ENCODE results near the gene FOXO6. TPM values are rescaled to one million over a fixed set of nuclear protein-coding genes. Genes with fewer than 3 reads are reported as not detected.
A peak's percentile ranks its signal among the peaks of the same experiment; 100 is the strongest.

Gene FOXO6
- total and polyA plus RNA-seq, 9 of the 15 experiments (the other 6 are each of a cell fraction or from before 2014, with no cell fraction given) = 0.04 to 0.31 (median 0.12) TPM; not detected in 5

- TF ChIP-seq REST (IDR thresholded peaks at IDR 0.05; ENCODE audit: borderline replicate concordance) = 0 out of 2 replicates have a peak, but pooled peaks have one; percentile 9
- TF ChIP-seq REST (CRISPR knock-in tag; IDR thresholded peaks at IDR 0.05; ENCODE audit: low read depth) = no peak
- TF ChIP-seq BRD4 (IDR thresholded peaks at IDR 0.05) = no peak
- no peak for TF ChIP-seq CGGBP1 (CRISPR knock-in tag; IDR thresholded peaks at IDR 0.05)
- TF ChIP-seq POU5F1 (IDR thresholded peaks at IDR 0.05; ENCODE audit: borderline replicate concordance, low read depth, low read length, partially characterized antibody) = no peak
- no peak for TF ChIP-seq MYBL2 (IDR thresholded peaks at IDR 0.05; ENCODE audit: low read depth)
- TF ChIP-seq MYBL2 (CRISPR knock-in tag; IDR thresholded peaks at IDR 0.05; ENCODE audit: borderline replicate concordance) = no peak
- TF ChIP-seq MCM3 (IDR thresholded peaks at IDR 0.05) = no peak
- TF ChIP-seq CHD7 (IDR thresholded peaks at IDR 0.05; ENCODE audit: low read depth, low read length) = no peak
- TF ChIP-seq BCOR (IDR thresholded peaks at IDR 0.05) = no peak
These were observed 13.5 kb downstream of the FOXO6 start (continued) for GRCh38 chr1:41374711-41375110.

Measured in K562 (cell line).